ENCODE data around the gene MGAT3.

The MGAT3 gene

GRCh38 chr22:39450258-39450955 is 6.4 kb upstream of the MGAT3 start:
- DNase-seq (ENCODE audit: low spot score), result no peak

DNA sequence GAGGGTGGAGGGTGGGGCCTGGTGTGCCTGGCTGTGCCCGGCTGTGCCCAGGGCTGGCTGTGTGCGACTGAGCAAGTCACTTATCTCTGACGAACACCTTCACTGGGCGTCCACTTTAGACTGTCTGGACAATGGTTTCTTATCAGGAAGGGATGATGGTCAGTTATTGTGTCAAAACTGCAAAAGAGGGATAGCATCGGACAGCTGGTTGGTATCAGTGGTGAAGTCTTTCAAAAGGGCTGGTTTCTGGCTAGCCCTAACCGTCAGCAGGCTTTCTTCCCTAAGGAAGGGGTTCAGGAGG is 4.1 kb upstream of the MGAT3 start:
- DNase-seq (ENCODE audit: low spot score), result no peak

DNA sequence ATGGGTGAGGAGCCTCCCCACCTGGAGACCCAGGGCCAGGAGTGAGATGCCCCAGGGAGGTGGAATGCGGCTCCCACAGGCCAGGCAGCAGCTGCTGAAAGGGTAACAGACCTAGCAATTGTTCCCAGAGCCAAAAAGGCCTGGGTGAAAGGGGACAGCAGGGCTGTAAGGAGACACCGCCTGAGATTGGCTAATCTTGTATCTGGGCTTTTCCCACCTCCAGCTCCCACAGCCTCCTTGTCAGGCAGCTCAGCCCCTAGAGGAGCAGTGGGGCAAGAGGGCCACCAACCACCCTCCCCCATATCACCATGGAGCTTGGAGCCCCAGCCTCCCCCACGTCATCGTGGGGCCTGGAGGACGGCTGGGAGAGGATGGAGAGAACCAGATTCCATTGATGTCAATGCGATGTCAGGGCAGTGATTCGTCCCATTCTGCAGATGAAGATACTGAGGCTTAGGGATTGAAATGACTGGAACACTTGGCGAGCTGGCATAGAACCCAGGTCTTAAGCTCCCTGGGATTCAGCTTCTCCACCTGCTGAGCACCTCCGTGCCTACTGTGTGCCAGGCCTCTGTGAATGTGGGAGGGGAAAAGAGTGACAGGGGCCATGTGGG is 2.9 kb upstream of the MGAT3 start:
- no peak for DNase-seq (ENCODE audit: low spot score)

DNA sequence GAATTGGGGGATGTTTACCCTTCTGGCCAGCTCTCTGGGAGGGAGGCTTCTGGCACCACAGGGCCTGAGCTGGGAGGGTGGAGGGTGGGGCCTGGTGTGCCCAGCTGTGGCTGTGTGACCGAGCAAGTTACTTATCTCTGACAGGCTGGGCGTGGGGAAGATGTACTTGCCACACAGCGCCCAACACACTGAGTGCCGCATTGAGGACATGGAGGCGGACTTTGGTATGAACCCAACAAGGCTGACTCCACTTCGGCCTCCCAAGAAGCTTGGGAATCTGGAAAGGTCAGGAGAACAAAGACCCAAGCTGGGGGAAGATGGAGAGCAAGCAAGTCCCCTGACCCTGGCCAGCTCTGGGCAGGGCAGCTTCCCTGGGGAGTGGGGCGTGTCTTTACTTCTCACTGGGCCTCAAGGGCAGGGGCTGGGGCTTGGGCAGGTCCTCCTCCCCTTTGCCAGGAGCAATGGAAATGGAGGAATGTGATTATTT is 2.4 kb upstream of the MGAT3 start:
- no peak for DNase-seq (ENCODE audit: low spot score)

- no peak for DNase-seq (ENCODE audit: low spot score)
Measured at GRCh38 chr22:39457198-39457555, 365 bp downstream of the MGAT3 start.

- DNase-seq (ENCODE audit: low spot score), result no peak
Measured at GRCh38 chr22:39457556-39458443, 988 bp downstream of the MGAT3 start.

GRCh38 chr22:39458444-39459083 is 1.8 kb downstream of the MGAT3 start:
- DNase-seq (ENCODE audit: low spot score), result no peak

DNA sequence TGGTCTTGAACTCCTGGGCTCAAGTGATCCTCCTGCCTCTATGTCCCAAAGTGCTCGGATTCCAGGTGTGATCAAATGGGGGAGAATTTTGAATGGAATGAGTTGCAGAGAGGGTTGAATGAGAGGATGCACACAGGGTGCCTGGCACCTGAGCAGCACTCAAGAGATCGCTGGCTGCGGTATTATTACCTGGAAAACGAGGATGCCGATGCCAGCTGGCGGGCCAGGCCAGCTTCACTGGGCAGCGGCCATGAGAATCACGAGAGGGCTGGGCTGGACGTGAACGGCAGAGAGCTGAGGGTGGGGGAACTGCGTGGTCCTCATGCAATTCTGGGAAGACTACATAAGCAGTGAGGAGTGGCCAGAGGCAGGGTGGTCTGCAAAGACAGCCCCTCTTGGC is 2.9 kb downstream of the MGAT3 start:
- DNase-seq (ENCODE audit: low spot score), result no peak

- DNase-seq (ENCODE audit: low spot score), result no peak
Measured at GRCh38 chr22:39462443-39463221, 5.8 kb downstream of the MGAT3 start.

DNA sequence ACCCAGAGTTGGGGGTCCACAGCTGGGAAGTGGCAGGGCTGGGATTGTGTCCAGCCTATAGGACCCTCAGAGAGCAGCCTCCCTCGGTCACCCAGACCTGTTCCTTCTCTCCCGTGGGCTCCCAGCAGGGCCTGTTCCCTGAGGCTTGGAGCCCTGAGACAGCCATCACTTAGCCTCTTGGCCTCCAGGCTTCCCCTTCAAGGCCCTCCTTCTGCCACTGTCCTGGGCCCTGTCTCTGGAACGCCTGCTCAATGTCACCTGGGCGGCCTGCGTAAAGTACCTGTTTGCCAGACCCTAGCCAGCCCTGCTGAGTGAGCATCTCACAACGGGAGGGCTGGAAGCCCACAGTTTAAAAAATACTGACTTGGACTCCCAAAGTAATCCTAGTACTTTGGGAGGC is 6.5 kb downstream of the MGAT3 start:
- no peak for DNase-seq (ENCODE audit: low spot score)

- no peak for DNase-seq (ENCODE audit: low spot score)
Measured at GRCh38 chr22:39463931-39464390, 7.1 kb downstream of the MGAT3 start.

GRCh38 chr22:39466228-39467006 is 9.6 kb downstream of the MGAT3 start:
- no peak for DNase-seq (ENCODE audit: low spot score)

DNA sequence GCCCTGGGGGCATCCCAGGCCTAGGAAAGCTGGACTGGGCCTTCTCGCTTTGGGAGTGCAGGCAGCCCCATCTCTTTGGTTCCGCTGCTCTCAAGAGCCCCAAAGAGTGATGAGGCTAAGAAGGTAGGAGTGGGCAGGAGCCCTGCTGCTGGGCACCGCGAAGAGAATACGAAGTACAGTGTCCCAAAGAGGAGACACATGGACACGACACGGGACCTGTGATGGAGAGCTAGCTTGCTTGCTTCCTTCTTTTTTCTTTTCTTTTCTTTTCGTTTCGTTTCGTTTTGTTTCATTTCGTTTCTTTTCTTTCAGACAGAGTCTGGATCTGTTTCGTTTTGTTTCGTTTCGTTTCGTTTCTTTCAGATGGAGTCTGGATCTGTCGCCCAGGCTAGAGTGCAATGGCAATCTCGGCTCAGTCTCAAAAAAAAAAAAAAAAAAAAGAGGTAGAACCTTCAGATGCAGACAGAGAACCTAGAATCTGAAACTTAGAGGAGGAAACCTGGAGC is 10.6 kb downstream of the MGAT3 start:
- DNase-seq (ENCODE audit: low spot score), result no peak

DNA sequence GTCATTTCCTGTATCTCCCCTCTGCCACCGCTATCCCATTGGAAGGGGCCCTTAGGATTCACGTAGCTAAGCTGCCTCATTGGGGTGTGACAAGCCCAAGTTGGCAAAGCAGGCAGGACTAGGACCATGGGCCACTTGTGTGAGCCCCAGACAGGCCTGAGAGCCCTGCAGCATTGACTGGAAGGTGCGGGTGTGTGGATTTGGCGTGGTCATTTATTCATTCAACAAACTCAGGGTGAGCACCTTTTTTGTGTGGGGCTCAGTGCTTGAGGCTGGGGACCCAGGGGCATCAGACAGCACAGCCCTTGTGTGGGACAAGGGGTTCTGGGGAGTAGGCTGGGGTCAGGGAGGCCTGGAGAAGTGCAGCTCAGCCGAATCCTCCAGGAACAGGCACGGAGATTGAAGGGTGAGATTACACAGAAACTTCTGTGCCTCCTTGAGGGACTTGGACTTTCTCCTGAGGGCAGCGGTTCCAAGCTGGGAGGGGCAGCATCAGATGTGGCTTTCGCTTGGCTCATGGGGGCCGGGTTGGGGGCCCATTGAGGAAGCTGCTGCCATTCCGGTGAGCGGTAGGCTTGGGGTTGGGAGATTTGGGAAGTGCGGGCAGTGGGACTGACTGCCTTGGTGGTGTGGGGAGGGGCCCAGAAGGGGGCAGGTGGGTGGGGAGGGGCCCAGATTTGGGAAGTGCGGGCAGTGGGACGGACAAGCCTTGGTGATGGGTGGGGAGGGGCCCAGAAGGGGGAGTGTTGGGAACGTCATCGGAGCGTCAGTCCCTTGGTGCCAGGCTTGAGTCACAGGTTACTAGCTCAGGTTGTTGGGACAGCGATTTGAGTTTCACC is 11.9 kb downstream of the MGAT3 start:
- DNase-seq (ENCODE audit: low spot score), result no peak

- no peak for DNase-seq (ENCODE audit: low spot score)
Measured at GRCh38 chr22:39469326-39469680, 12.5 kb downstream of the MGAT3 start.

- DNase-seq (ENCODE audit: low spot score), result no peak
Measured at GRCh38 chr22:39469681-39470450, 13.1 kb downstream of the MGAT3 start.

- no peak for DNase-seq (ENCODE audit: low spot score)
Measured at GRCh38 chr22:39470451-39471291, 13.9 kb downstream of the MGAT3 start.

All from CD4-positive, alpha-beta T cell treated with Interleukin-6 at 100 ng/mL for 8 hours (primary cell).